HCT116 (cell line): ENCODE measurements around the gene DOCK11.

Experiments used
- CTCF ChIP-seq, 3 experiments: fragments of 200-600 bp in 1 of 3; sonication (generic) in 1 of 3; IDR thresholded peaks in 2 of 3; conservative IDR thresholded peaks in 1 of 3; 2 replicates each; pipeline ENCODE4 v1.5.1; 2012 to 2017; ENCODE audit warnings: low read depth in 2 of 3, low read length in 2 of 3, antibody characterized with exemption in 1 of 3, borderline replicate concordance in 1 of 3, control low read depth in 1 of 3, mild to moderate bottlenecking in 1 of 3, mixed read lengths in 1 of 3, mixed run types in 1 of 3, moderate library complexity in 1 of 3; ENCODE audit not compliant: insufficient read depth in 1 of 3
- EZH2 ChIP-seq: fragments of 200-600 bp; sonication (generic); IDR thresholded peaks from 2 replicates; pipeline ENCODE4 v1.6.1; 2017; ENCODE audit warnings: antibody characterized with exemption, mixed run types
- EZH2phosphoT487 ChIP-seq: fragments of 200-600 bp; IDR thresholded peaks from 2 replicates; pipeline ENCODE4 v1.6.1; 2018; ENCODE audit warnings: antibody characterized with exemption, borderline replicate concordance
- POLR2A ChIP-seq: IDR thresholded peaks from 2 replicates; pipeline ENCODE4 v1.7.0; 2011; ENCODE audit warnings: borderline replicate concordance; ENCODE audit not compliant: insufficient read depth, insufficient read length; ENCODE audit errors: extremely low read depth
- POLR2AphosphoS5 ChIP-seq: IDR thresholded peaks from 2 replicates; pipeline ENCODE4 v1.6.1; 2011; ENCODE audit warnings: mild to moderate bottlenecking, low read depth, low read length, moderate library complexity
- YY1 ChIP-seq: IDR thresholded peaks from 2 replicates; pipeline ENCODE4 v1.6.1; 2011; ENCODE audit warnings: low read length, low read depth, moderate library complexity, mild to moderate bottlenecking; ENCODE audit not compliant: insufficient replicate concordance; ENCODE audit errors: extremely low read depth
- ZBTB33 ChIP-seq: IDR thresholded peaks from 2 replicates; pipeline ENCODE4 v1.6.1; 2011; ENCODE audit warnings: mild to moderate bottlenecking, low read length, moderate library complexity; ENCODE audit not compliant: insufficient replicate concordance; ENCODE audit errors: extremely low read depth
- ZFX ChIP-seq: fragments of 450-650 bp; IDR thresholded peaks from 2 replicates; pipeline ENCODE4 v1.6.1; 2017
- ZNF274 ChIP-seq: fragments of 200-500 bp; sonication (Bioruptor generic); IDR thresholded peaks from 2 replicates; pipeline ENCODE4 v1.6.1; 2014; ENCODE audit warnings: mild to moderate bottlenecking, low read depth, low read length, inconsistent platforms

GRCh38 chrX:118685393-118685792 is 189.8 kb downstream of the DOCK11 start:
- no peak for TF ChIP-seq CTCF (IDR thresholded peaks at IDR 0.05 in 2 of 3, conservative IDR thresholded peaks at IDR 0.05 in 1 of 3; ENCODE audit: borderline replicate concordance in 1 of 3, insufficient read depth in 1 of 3, low read depth in 2 of 3, low read length in 2 of 3)
- no peak for TF ChIP-seq ZFX
- TF ChIP-seq ZNF274: no peak
- TF ChIP-seq POLR2A: no peak
- no peak for TF ChIP-seq ZBTB33
- TF ChIP-seq EZH2: no peak
- no peak for TF ChIP-seq YY1
- TF ChIP-seq EZH2phosphoT487: no peak
- TF ChIP-seq POLR2AphosphoS5: no peak
